Measurements from ENCODE around the gene PHF12.
"Not testable (repeated sequence)": the region's sequence is repeated elsewhere in the genome, so short reads cannot be mapped to it uniquely, and the experiment has no call there.

Gene PHF12

GRCh38 chr17:28941251-28941650, 10.1 kb downstream of the PHF12 start:
- FAIRE-seq = no peak
- no peak for TF ChIP-seq PAX5 (IDR thresholded peaks at IDR 0.05; ENCODE audit: insufficient read depth, low read length, severe bottlenecking)
- TF ChIP-seq SPI1 (IDR thresholded peaks at IDR 0.05; ENCODE audit: low read depth, low read length) = no peak
- no peak for TF ChIP-seq POLR2AphosphoS5 (IDR thresholded peaks at IDR 0.05; ENCODE audit: low read depth, low read length)
- TF ChIP-seq POLR2A (IDR thresholded peaks at IDR 0.05; ENCODE audit: low read depth, low read length) = no peak
- no peak for TF ChIP-seq POU2F2 (IDR thresholded peaks at IDR 0.05; ENCODE audit: low read depth, low read length)
- TF ChIP-seq TAF1 (IDR thresholded peaks at IDR 0.05; ENCODE audit: low read depth, low read length) = no peak
- no peak for DNase-seq (ENCODE audit: insufficient read length, low spot score)

- FAIRE-seq (no peak), DNase-seq (ENCODE audit: insufficient read length, low spot score) (no peak)
- TF ChIP-seq POU2F2 (IDR thresholded peaks at IDR 0.05; ENCODE audit: low read depth, low read length) (no peak), POLR2A (IDR thresholded peaks at IDR 0.05; ENCODE audit: low read depth, low read length) (no peak), POLR2AphosphoS5 (IDR thresholded peaks at IDR 0.05; ENCODE audit: low read depth, low read length) (no peak), PAX5 (IDR thresholded peaks at IDR 0.05; ENCODE audit: insufficient read depth, low read length, severe bottlenecking) (no peak), SPI1 (IDR thresholded peaks at IDR 0.05; ENCODE audit: low read depth, low read length) (no peak), TAF1 (IDR thresholded peaks at IDR 0.05; ENCODE audit: low read depth, low read length) (no peak)
Measured at GRCh38 chr17:28940675-28941074, 10.6 kb downstream of the PHF12 start.

GRCh38 chr17:28940142-28940541, 11.2 kb downstream of the PHF12 start:
- TF ChIP-seq POU2F2 (IDR thresholded peaks at IDR 0.05; ENCODE audit: low read depth, low read length) (no peak), SPI1 (IDR thresholded peaks at IDR 0.05; ENCODE audit: low read depth, low read length) (0 out of 2 replicates have a peak, but pooled peaks have one; percentile 13)
- no peak for FAIRE-seq
- no peak for DNase-seq (ENCODE audit: insufficient read length, low spot score)

- FAIRE-seq = no peak
- TF ChIP-seq SPI1 (IDR thresholded peaks at IDR 0.05; ENCODE audit: low read depth, low read length) (no peak), POLR2AphosphoS5 (IDR thresholded peaks at IDR 0.05; ENCODE audit: low read depth, low read length) (no peak), TAF1 (IDR thresholded peaks at IDR 0.05; ENCODE audit: low read depth, low read length) (no peak)
- no peak for DNase-seq (ENCODE audit: insufficient read length, low spot score)
Measured at GRCh38 chr17:28938552-28938951, 12.8 kb downstream of the PHF12 start.

GRCh38 chr17:28937044-28937729, 14.1 kb downstream of the PHF12 start:
- DNase-seq (ENCODE audit: insufficient read length, low spot score) = no peak
- TF ChIP-seq PAX5 (IDR thresholded peaks at IDR 0.05; ENCODE audit: insufficient read depth, low read length, severe bottlenecking) (no peak), POU2F2 (IDR thresholded peaks at IDR 0.05; ENCODE audit: low read depth, low read length) (no peak), POLR2A (IDR thresholded peaks at IDR 0.05; ENCODE audit: low read depth, low read length) (no peak)
- no peak for FAIRE-seq

- TF ChIP-seq TAF1 (IDR thresholded peaks at IDR 0.05; ENCODE audit: low read depth, low read length) = no peak
- no peak for TF ChIP-seq SPI1 (IDR thresholded peaks at IDR 0.05; ENCODE audit: low read depth, low read length)
- TF ChIP-seq PAX5 (IDR thresholded peaks at IDR 0.05; ENCODE audit: insufficient read depth, low read length, severe bottlenecking) = no peak
- TF ChIP-seq POLR2AphosphoS5 (IDR thresholded peaks at IDR 0.05; ENCODE audit: low read depth, low read length) = no peak
- TF ChIP-seq POLR2A (IDR thresholded peaks at IDR 0.05; ENCODE audit: low read depth, low read length) = no peak
- no peak for TF ChIP-seq POU2F2 (IDR thresholded peaks at IDR 0.05; ENCODE audit: low read depth, low read length)
- no peak for DNase-seq (ENCODE audit: insufficient read length, low spot score)
- no peak for FAIRE-seq
Measured at GRCh38 chr17:28935744-28936460, 15.4 kb downstream of the PHF12 start.

- not testable (repeated sequence) for FAIRE-seq
Measured at GRCh38 chr17:28934508-28934907, 16.8 kb downstream of the PHF12 start.

GRCh38 chr17:28929787-28930186, 21.5 kb downstream of the PHF12 start:
- TF ChIP-seq PAX5 (IDR thresholded peaks at IDR 0.05; ENCODE audit: insufficient read depth, low read length, severe bottlenecking) = no peak
- no peak for TF ChIP-seq POU2F2 (IDR thresholded peaks at IDR 0.05; ENCODE audit: low read depth, low read length)
- TF ChIP-seq POLR2A (IDR thresholded peaks at IDR 0.05; ENCODE audit: low read depth, low read length) = no peak
- no peak for TF ChIP-seq SPI1 (IDR thresholded peaks at IDR 0.05; ENCODE audit: low read depth, low read length)
- FAIRE-seq (no peak), DNase-seq (ENCODE audit: insufficient read length, low spot score) (no peak)

More at GRCh38 chr17:28934508-28934907, 16.8 kb downstream of the PHF12 start:
- DNase-seq (ENCODE audit: insufficient read length, low spot score) = not testable (repeated sequence)

GRCh38 chr17:28928061-28928460, 23.3 kb downstream of the PHF12 start:
- FAIRE-seq (no peak), DNase-seq (ENCODE audit: insufficient read length, low spot score) (no peak)
- TF ChIP-seq POU2F2 (IDR thresholded peaks at IDR 0.05; ENCODE audit: low read depth, low read length) = no peak
- no peak for TF ChIP-seq TAF1 (IDR thresholded peaks at IDR 0.05; ENCODE audit: low read depth, low read length)
- TF ChIP-seq PAX5 (IDR thresholded peaks at IDR 0.05; ENCODE audit: insufficient read depth, low read length, severe bottlenecking) = no peak
- TF ChIP-seq POLR2A (IDR thresholded peaks at IDR 0.05; ENCODE audit: low read depth, low read length) = no peak
- TF ChIP-seq POLR2AphosphoS5 (IDR thresholded peaks at IDR 0.05; ENCODE audit: low read depth, low read length) = no peak
- TF ChIP-seq SPI1 (IDR thresholded peaks at IDR 0.05; ENCODE audit: low read depth, low read length) = no peak

GRCh38 chr17:28926786-28927185, 24.5 kb downstream of the PHF12 start:
- DNase-seq (ENCODE audit: insufficient read length, low spot score) (no peak), FAIRE-seq (no peak)
- TF ChIP-seq SPI1 (IDR thresholded peaks at IDR 0.05; ENCODE audit: low read depth, low read length) (no peak), POLR2AphosphoS5 (IDR thresholded peaks at IDR 0.05; ENCODE audit: low read depth, low read length) (no peak), POU2F2 (IDR thresholded peaks at IDR 0.05; ENCODE audit: low read depth, low read length) (no peak), POLR2A (IDR thresholded peaks at IDR 0.05; ENCODE audit: low read depth, low read length) (no peak), TAF1 (IDR thresholded peaks at IDR 0.05; ENCODE audit: low read depth, low read length) (no peak), PAX5 (IDR thresholded peaks at IDR 0.05; ENCODE audit: insufficient read depth, low read length, severe bottlenecking) (no peak)
